H1 (cell line): ENCODE measurements around the gene SLC13A3. TPM values are rescaled to one million over a fixed set of nuclear protein-coding genes. Genes with fewer than 3 reads are reported as not detected.

Source experiments
- CTCF ChIA-PET: fragments of 300-600 bp; sonication (Branson Sonifier 250); formaldehyde crosslinking; loops from one replicate; lab custom pipeline; 2021; ENCODE audit not compliant: partially characterized antibody; lab: Charles Lee
- POLR2A ChIA-PET: fragments of 300-600 bp; sonication (Branson Sonifier 250); formaldehyde crosslinking; loops from one replicate; lab custom pipeline; 2021; ENCODE audit warnings: inconsistent platforms; ENCODE audit not compliant: partially characterized antibody; lab: Charles Lee
- DNase-seq, 2 experiments: peaks; one replicate each; pipeline versions ENCODE4 v3.0.0 to v3.0.0-alpha.2; 2010 to 2022; ENCODE audit warnings: low spot score in 2 of 2, low read depth in 1 of 2, mixed read lengths in 1 of 2
- FAIRE-seq: peaks from 2 replicates; lab custom pipeline; 2011; peaks lifted over from hg19 to GRCh38; lab: Jason Lieb, UNC
- H2AFZ ChIP-seq: 2 replicates; pipeline ENCODE4 v1.8.1; 2012; ENCODE audit warnings: low read length, inconsistent platforms
- H2AK5ac ChIP-seq: 2 replicates; pipeline ENCODE4 v1.6.1; 2013; ENCODE audit warnings: low read depth, low read length
- H2BK120ac ChIP-seq: replicated peaks from 2 replicates; pipeline ENCODE3; 2013; ENCODE audit warnings: low read depth, low read length, inconsistent platforms
- H2BK12ac ChIP-seq: 2 replicates; pipeline ENCODE4 v1.6.1; 2013; ENCODE audit warnings: low read depth, low read length
- H2BK15ac ChIP-seq: 2 replicates; pipeline ENCODE4 v1.6.1; 2013; ENCODE audit warnings: low read length
- H2BK20ac ChIP-seq: 2 replicates; pipeline ENCODE4 v1.6.1; 2013; ENCODE audit warnings: low read length
- H2BK5ac ChIP-seq: 2 replicates; pipeline ENCODE4 v1.6.1; 2013; ENCODE audit warnings: low read depth, low read length
- H3K14ac ChIP-seq: 2 replicates; pipeline ENCODE4 v1.6.1; 2013; ENCODE audit warnings: inconsistent platforms; ENCODE audit not compliant: insufficient read length
- H3K18ac ChIP-seq: 2 replicates; pipeline ENCODE4 v1.6.1; 2013; ENCODE audit warnings: low read length; ENCODE audit errors: extremely low read depth
- H3K23ac ChIP-seq: 2 replicates; pipeline ENCODE4 v1.6.1; 2013; ENCODE audit warnings: inconsistent platforms; ENCODE audit not compliant: insufficient read length
- H3K23me2 ChIP-seq: 2 replicates; pipeline ENCODE4 v1.6.1; 2013; ENCODE audit warnings: low read depth, low read length
- H3K27ac ChIP-seq: 2 replicates; pipeline ENCODE4 v1.6.1; 2011; ENCODE audit warnings: low read depth, low read length, inconsistent platforms
- H3K27me3 ChIP-seq, 4 experiments: replicated peaks in 1 of 4; 1 replicate in 1 of 4; 2 replicates in 3 of 4; pipeline versions ENCODE4 v1.6.1 to v1.8.1; 2011 to 2013; ENCODE audit warnings: low read length in 3 of 4, mild to moderate bottlenecking in 3 of 4, inconsistent platforms in 2 of 4, mixed read lengths in 2 of 4, moderate library complexity in 1 of 4; ENCODE audit not compliant: control insufficient read depth in 3 of 4, insufficient read depth in 3 of 4; ENCODE audit errors: extremely low read depth in 1 of 4
- H3K36me3 ChIP-seq, 4 experiments: 2 replicates each; pipeline versions ENCODE4 v1.6.1 to v1.8.1; 2011 to 2013; ENCODE audit warnings: mild to moderate bottlenecking in 4 of 4, low read length in 3 of 4, moderate library complexity in 2 of 4, control low read depth in 1 of 4, inconsistent platforms in 1 of 4; ENCODE audit not compliant: insufficient read depth in 4 of 4, control insufficient read depth in 2 of 4
- H3K4ac ChIP-seq: replicated peaks from 2 replicates; pipeline ENCODE3; 2013; ENCODE audit warnings: low read length, low read depth, mixed read lengths, inconsistent platforms; ENCODE audit not compliant: insufficient read length
- H3K4me1 ChIP-seq, 4 experiments: replicated peaks in 1 of 4; 1 replicate in 1 of 4; 2 replicates in 3 of 4; pipeline versions ENCODE4 v1.6.1 to v1.8.1; 2011 to 2013; ENCODE audit warnings: low read length in 3 of 4, inconsistent platforms in 2 of 4, mixed read lengths in 1 of 4; ENCODE audit not compliant: insufficient read depth in 4 of 4, control insufficient read depth in 3 of 4
- H3K4me2 ChIP-seq, 2 experiments: 2 replicates each; pipeline versions ENCODE4 v1.6.1 to v1.8.1; 2011 to 2013; ENCODE audit warnings: low read depth in 2 of 2, low read length in 2 of 2, control low read depth in 1 of 2, inconsistent platforms in 1 of 2, mild to moderate bottlenecking in 1 of 2; ENCODE audit not compliant: insufficient read depth in 1 of 2
- H3K4me3 ChIP-seq, 4 experiments: fragments of 200-600, 300-600 bp in 1 of 4; sonication (generic), shearing (Covaris generic), sonication (Bioruptor Twin) in 1 of 4; 2 replicates each; pipeline versions ENCODE4 v1.5.1 to v1.8.1; 2011 to 2016; ENCODE audit warnings: low read length in 4 of 4, low read depth in 3 of 4, control low read depth in 2 of 4, inconsistent platforms in 2 of 4, mild to moderate bottlenecking in 2 of 4, mixed read lengths in 1 of 4, moderate library complexity in 1 of 4; ENCODE audit not compliant: insufficient read depth in 2 of 4; ENCODE audit errors: extremely low read depth in 1 of 4
- H3K56ac ChIP-seq: replicated peaks from 2 replicates; pipeline ENCODE3; 2013; ENCODE audit warnings: low read depth, mild to moderate bottlenecking, mixed read lengths, low read length, inconsistent platforms; ENCODE audit not compliant: insufficient read length
- H3K79me1 ChIP-seq: 2 replicates; pipeline ENCODE4 v1.6.1; 2013; ENCODE audit warnings: low read depth, low read length, control low read depth
- H3K79me2 ChIP-seq, 2 experiments: 2 replicates each; pipeline versions ENCODE4 v1.6.1 to v1.8.1; 2012 to 2013; ENCODE audit warnings: low read length in 2 of 2, mild to moderate bottlenecking in 2 of 2, inconsistent platforms in 1 of 2; ENCODE audit not compliant: insufficient read depth in 2 of 2, control insufficient read depth in 1 of 2
- H3K9ac ChIP-seq, 4 experiments: replicated peaks in 1 of 4; 1 replicate in 1 of 4; 2 replicates in 3 of 4; pipeline versions ENCODE4 v1.6.1 to v1.8.1; 2011 to 2013; ENCODE audit warnings: low read depth in 3 of 4, low read length in 3 of 4, control low read depth in 2 of 4, mild to moderate bottlenecking in 2 of 4, moderate library complexity in 2 of 4, inconsistent platforms in 1 of 4; ENCODE audit errors: extremely low read depth in 1 of 4
- H3K9me3 ChIP-seq, 2 experiments: 2 replicates each; pipeline versions ENCODE4 v1.6.1 to v1.8.1; 2012 to 2013; ENCODE audit warnings: mild to moderate bottlenecking in 2 of 2, moderate library complexity in 2 of 2, control low read depth in 1 of 2, inconsistent platforms in 1 of 2, low read depth in 1 of 2, low read length in 1 of 2, mixed read lengths in 1 of 2; ENCODE audit not compliant: insufficient read depth in 2 of 2
- H4K20me1 ChIP-seq, 2 experiments: replicated peaks in 1 of 2; 2 replicates each; pipeline versions ENCODE3 to v1.8.1; 2011 to 2013; ENCODE audit warnings: inconsistent platforms in 2 of 2, low read length in 2 of 2, mild to moderate bottlenecking in 1 of 2; ENCODE audit not compliant: insufficient read depth in 2 of 2, control insufficient read depth in 1 of 2
- H4K5ac ChIP-seq: 2 replicates; pipeline ENCODE4 v1.6.1; 2013; ENCODE audit warnings: low read length, low read depth, mixed read lengths, inconsistent platforms; ENCODE audit not compliant: insufficient read length
- H4K8ac ChIP-seq: 2 replicates; pipeline ENCODE4 v1.8.0; 2013; ENCODE audit warnings: mild to moderate bottlenecking, moderate library complexity, low read length, inconsistent platforms; ENCODE audit not compliant: insufficient read depth; ENCODE audit errors: extremely low read depth
- H4K91ac ChIP-seq: replicated peaks from 2 replicates; pipeline ENCODE3; 2013; ENCODE audit warnings: low read length, mixed read lengths, inconsistent platforms; ENCODE audit not compliant: insufficient read length
- ATF3 ChIP-seq: IDR thresholded peaks from 2 replicates; pipeline ENCODE4 v1.6.1; 2011; ENCODE audit warnings: low read depth, mild to moderate bottlenecking, low read length; ENCODE audit not compliant: insufficient read depth
- CHD2 ChIP-seq: IDR thresholded peaks from 2 replicates; pipeline ENCODE4 v1.6.1; 2012; ENCODE audit warnings: low read length, improper control_type of control experiment
- RBBP5 ChIP-seq: IDR thresholded peaks from 2 replicates; pipeline ENCODE4 v1.7.1; 2012; ENCODE audit warnings: low read depth, mild to moderate bottlenecking, inconsistent platforms, low read length, moderate library complexity, borderline replicate concordance
- SP1 ChIP-seq: IDR thresholded peaks from 2 replicates; pipeline ENCODE4 v1.6.1; 2011; ENCODE audit warnings: low read depth, low read length
- SP4 ChIP-seq: IDR thresholded peaks from 2 replicates; pipeline ENCODE4 v1.6.1; 2012; ENCODE audit warnings: low read length, inconsistent platforms
- USF2 ChIP-seq: IDR thresholded peaks from 2 replicates; pipeline ENCODE4 v1.6.1; 2011; ENCODE audit warnings: low read length, improper control_type of control experiment
- YY1 ChIP-seq: IDR thresholded peaks from 2 replicates; pipeline ENCODE4 v1.6.1; 2011; ENCODE audit warnings: low read depth, mild to moderate bottlenecking, low read length
- ZNF274 ChIP-seq: IDR thresholded peaks from 2 replicates; pipeline ENCODE4 v1.7.0; 2012; ENCODE audit warnings: low read length, borderline replicate concordance; ENCODE audit errors: extremely low read depth
- WGBS, 2 experiments: shearing (Covaris generic) in 1 of 2; methylation state at CpG; one replicate each; pipeline versions ENCODE4 v1.1.6 to v1.1.7; 2013 to 2015; ENCODE audit warnings: low lambda C conversion rate in 2 of 2, mixed read lengths in 2 of 2, inconsistent platforms in 1 of 2, low coverage in 1 of 2, missing lambda C conversion rate in 1 of 2; ENCODE audit not compliant: insufficient replicate concordance in 2 of 2, insufficient coverage in 1 of 2, insufficient read length in 1 of 2; ENCODE audit errors: extremely low coverage in 1 of 2, missing lambda C conversion rate in 1 of 2; 5-methylcytosine and 5-hydroxymethylcytosine counted together
- polyA plus RNA-seq, 7 experiments: library from polyadenylated mRNA; depleted of rRNA in 3 of 7; stranded (reverse) in 5 of 7; unstranded in 2 of 7; fragments of >200 nt in 5 of 7; fragments of 200-250 nt in 2 of 7; gene quantifications; 1 replicate in 5 of 7; 2 replicates in 1 of 7; 4 replicates in 1 of 7; pipeline versions ENCODE4 v1.2.1 to v1.2.3, GENCODE V29; 2011 to 2013; ENCODE audit warnings: missing spikeins in 2 of 7, mixed read lengths in 2 of 7
- total RNA-seq: library from RNA; stranded (reverse); fragmentation: NEBNext Ultra II Directional; extraction: Animal tissue kit (Norgen Biotek cat#: 25700); gene quantifications from 2 replicates; pipeline ENCODE4 v1.2.1, GENCODE V29; 2021
- TF ChIP-seq, protein P1 (sequence below): IDR thresholded peaks from 2 replicates; pipeline ENCODE4 v1.6.1; 2012; ENCODE audit warnings: inconsistent platforms

SLC13A3 gene
- total and polyA plus RNA-seq, 2 of the 8 experiments (the other 6 are each of a cell fraction or from before 2014, with no cell fraction given), result 9.4 to 12.6 TPM

- no peak overlapping the region for H2BK12ac ChIP-seq
- H3K27ac ChIP-seq, result no peak overlapping the region
- H3K9ac ChIP-seq, result no peak overlapping the region
- no peak overlapping the region for H4K5ac ChIP-seq
- H3K4me3 ChIP-seq, result no peak overlapping the region
- no peak overlapping the region for H3K4me2 ChIP-seq
- no peak overlapping the region for H3K4ac ChIP-seq
- H2BK15ac ChIP-seq, result no peak overlapping the region
- H3K23ac ChIP-seq, result no peak overlapping the region
- ChIA-PET CTCF (interaction anchor here (1.0 to 1.6 kb wide), 2 partner anchors 44 to 62 kb away, joined by 3 read pairs; partner anchors contain the start of gene SLC13A3), POLR2A (interaction anchor here (0.7 kb wide), 1 partner anchor 44 kb away, joined by 3 read pairs; no protein-coding TSS in a partner anchor)
- peaks cover 3 to 8% (median 7%) of the 10 kb centered on the region in 4 experiments; a peak in 5 of 7 replicates for H3K4me1 ChIP-seq
- no peaks in the 10 kb centered on the region for H3K79me1 ChIP-seq
- no peaks in the 10 kb centered on the region for H3K27me3 ChIP-seq
- 0 out of 8 replicates have a peak, but pooled peaks cover 0 to 5% (median 0%) of the 10 kb centered on the region in 4 experiments for H3K36me3 ChIP-seq
- H4K91ac ChIP-seq, result no peak overlapping the region
- no peak overlapping the region for H2AFZ ChIP-seq
- H2AK5ac ChIP-seq, result no peak overlapping the region
- H4K20me1 ChIP-seq, result no peaks in the 10 kb centered on the region
- no peak overlapping the region for H3K18ac ChIP-seq
- H2BK5ac ChIP-seq, result no peak overlapping the region
- DNase-seq (no peak), FAIRE-seq (no peak)
- no peak overlapping the region for H4K8ac ChIP-seq
- no peak overlapping the region for H3K14ac ChIP-seq
- peak overlapping the region; percentile 49; the same call in 1 of the 2 replicates for H2BK20ac ChIP-seq
- no peak overlapping the region for H2BK120ac ChIP-seq
- no peaks in the 10 kb centered on the region; the same call in 1 of the 2 replicates for H3K23me2 ChIP-seq
- no peaks in the 10 kb centered on the region for H3K9me3 ChIP-seq
- H3K79me2 ChIP-seq, result no peaks in the 10 kb centered on the region
- WGBS, 2 experiments, result 89% methylated on average over 14 of the region's 14 CpGs; no CpG with 5 or more reads in 1 of the 2 experiments
- no peak overlapping the region for H3K56ac ChIP-seq
- TF ChIP-seq USF2 (no peak), CHD2 (no peak), ATF3 (no peak), YY1 (no peak), ZNF274 (no peak), RBBP5 (no peak), SP4 (no peak), SP1 (no peak)
- TF ChIP-seq, protein P1, sequence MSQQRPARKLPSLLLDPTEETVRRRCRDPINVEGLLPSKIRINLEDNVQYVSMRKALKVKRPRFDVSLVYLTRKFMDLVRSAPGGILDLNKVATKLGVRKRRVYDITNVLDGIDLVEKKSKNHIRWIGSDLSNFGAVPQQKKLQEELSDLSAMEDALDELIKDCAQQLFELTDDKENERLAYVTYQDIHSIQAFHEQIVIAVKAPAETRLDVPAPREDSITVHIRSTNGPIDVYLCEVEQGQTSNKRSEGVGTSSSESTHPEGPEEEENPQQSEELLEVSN, result no peak
These were observed 62.4 kb downstream of the SLC13A3 start for GRCh38 chr20:46588532-46589511.
